Kidney epithelial cell (primary cell): ENCODE results near the gene GEMIN8. TPM values are rescaled to one million over a fixed set of nuclear protein-coding genes. Genes with fewer than 3 reads are reported as not detected.

Experiments used
- DNase-seq: peaks from one replicate; pipeline ENCODE4 v3.0.0-alpha.2; 2010; ENCODE audit warnings: low read depth
- H3K27me3 ChIP-seq: 2 replicates; pipeline ENCODE4 v1.6.0; 2011; ENCODE audit warnings: low read length; ENCODE audit not compliant: control insufficient read depth, insufficient read depth
- H3K36me3 ChIP-seq: 2 replicates; pipeline ENCODE4 v1.5.1; 2011; ENCODE audit warnings: low read length; ENCODE audit not compliant: control insufficient read depth, insufficient read depth
- H3K4me3 ChIP-seq: 2 replicates; pipeline ENCODE4 v1.5.1; 2011; ENCODE audit warnings: low read depth, mild to moderate bottlenecking, control low read depth, low read length
- total RNA-seq: library from RNA; depleted of rRNA; stranded (reverse); fragments of >200 nt; gene quantifications from 2 replicates; pipeline ENCODE4 v1.2.3, GENCODE V29; 2015
- TF ChIP-seq, protein P1 (sequence below): IDR thresholded peaks from 2 replicates; pipeline ENCODE4 v1.5.1; 2011; ENCODE audit warnings: mild to moderate bottlenecking, moderate library complexity, low read length, control low read depth, inconsistent platforms; ENCODE audit not compliant: insufficient read depth, poor library complexity, severe bottlenecking

The GEMIN8 gene
- total RNA-seq, 1 donor from 2014 or later = 19.1 TPM

DNA sequence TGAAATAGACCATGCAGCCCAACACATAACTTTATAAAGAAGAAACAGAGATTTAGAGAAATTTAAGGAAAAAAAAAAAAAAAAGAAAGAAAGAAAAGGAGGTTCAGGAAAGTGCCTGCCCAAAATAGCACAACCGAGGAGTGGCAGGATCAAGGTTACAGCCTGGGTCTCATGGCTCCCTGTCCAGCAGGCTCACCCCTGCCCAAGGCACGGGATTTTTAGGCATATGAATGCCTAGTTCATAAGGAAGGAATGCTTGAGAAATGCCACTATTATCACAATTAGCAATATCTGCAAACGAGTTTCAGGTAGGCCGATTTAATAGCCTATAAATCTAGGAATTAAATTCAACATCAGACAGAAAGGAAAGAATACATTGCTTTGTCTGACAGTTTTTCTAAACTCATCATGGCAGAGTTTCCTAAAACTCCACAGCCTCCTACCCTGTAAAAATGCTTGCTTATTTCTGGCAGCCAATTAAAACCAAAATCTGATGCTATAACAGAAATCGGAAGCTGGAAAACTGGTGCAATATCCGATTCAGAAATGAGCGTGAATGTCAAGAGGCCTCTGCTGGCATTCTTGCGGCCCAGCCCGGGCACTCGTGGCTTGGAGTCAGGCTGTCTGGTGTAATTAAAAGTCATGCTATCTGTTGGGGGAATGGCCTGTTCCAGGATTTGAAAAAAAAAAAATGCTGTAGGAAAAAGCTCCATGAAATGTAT, 63.5 kb downstream of the GEMIN8 start:
- H3K27me3 ChIP-seq = no peaks in the 10 kb centered on the region
- DNase-seq = no peak
- H3K36me3 ChIP-seq = no peaks in the 10 kb centered on the region
- TF ChIP-seq, protein P1, sequence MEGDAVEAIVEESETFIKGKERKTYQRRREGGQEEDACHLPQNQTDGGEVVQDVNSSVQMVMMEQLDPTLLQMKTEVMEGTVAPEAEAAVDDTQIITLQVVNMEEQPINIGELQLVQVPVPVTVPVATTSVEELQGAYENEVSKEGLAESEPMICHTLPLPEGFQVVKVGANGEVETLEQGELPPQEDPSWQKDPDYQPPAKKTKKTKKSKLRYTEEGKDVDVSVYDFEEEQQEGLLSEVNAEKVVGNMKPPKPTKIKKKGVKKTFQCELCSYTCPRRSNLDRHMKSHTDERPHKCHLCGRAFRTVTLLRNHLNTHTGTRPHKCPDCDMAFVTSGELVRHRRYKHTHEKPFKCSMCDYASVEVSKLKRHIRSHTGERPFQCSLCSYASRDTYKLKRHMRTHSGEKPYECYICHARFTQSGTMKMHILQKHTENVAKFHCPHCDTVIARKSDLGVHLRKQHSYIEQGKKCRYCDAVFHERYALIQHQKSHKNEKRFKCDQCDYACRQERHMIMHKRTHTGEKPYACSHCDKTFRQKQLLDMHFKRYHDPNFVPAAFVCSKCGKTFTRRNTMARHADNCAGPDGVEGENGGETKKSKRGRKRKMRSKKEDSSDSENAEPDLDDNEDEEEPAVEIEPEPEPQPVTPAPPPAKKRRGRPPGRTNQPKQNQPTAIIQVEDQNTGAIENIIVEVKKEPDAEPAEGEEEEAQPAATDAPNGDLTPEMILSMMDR = no peak
- H3K4me3 ChIP-seq = no peak overlapping the region

DNA sequence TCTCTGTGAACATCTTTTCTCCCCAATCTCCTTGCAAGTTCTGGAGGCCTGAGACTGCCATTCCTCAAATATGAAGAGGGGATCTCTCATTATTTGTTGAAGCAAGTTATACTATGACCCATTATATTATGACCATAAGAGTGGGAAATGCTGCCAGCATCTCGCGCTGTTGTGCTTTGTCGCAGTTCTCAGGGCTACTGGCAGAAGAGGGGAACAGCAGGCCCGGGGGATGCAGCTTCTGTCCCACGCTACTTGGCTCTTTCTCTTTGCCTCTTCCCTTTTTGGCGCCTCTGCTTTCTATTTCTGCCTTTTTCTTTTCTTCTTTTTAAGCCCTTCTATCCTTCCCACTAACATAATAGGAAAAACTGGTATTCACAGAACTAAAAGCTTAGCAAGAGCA, 64.2 kb downstream of the GEMIN8 start:
- TF ChIP-seq, protein P1 = no peak
- no peaks in the 10 kb centered on the region for H3K36me3 ChIP-seq

DNA sequence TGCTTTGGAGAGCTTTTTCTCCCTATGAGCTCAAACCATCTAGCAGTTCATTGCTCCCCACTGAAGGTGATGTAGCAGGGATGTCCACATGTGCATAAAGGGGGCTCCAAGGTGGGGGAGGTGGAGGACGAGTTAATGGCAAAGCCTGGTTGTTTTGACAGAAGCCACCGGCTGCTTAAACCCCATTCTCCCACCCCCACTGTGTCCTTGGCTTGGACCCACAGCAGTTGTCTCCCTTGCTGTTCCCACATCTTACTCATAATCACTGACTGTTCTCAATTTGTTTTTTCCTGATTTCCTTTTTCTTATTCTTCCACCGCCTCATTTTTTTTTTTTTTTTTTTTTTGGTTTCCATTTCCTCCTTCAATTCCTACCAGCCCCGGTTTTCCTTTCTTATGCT, 72.7 kb downstream of the GEMIN8 start:
- DNase-seq = no peak
- H3K27me3 ChIP-seq = peaks cover 3% of the 10 kb centered on the region
- H3K4me3 ChIP-seq = no peak overlapping the region
- TF ChIP-seq, protein P1 = no peak
- no peaks in the 10 kb centered on the region for H3K36me3 ChIP-seq

More for the DNA sequence above, 64.2 kb downstream of the GEMIN8 start:
- no peak overlapping the region for H3K4me3 ChIP-seq
- H3K27me3 ChIP-seq = no peaks in the 10 kb centered on the region
- no peak for DNase-seq

Other genes with a start within 250 kb of the GEMIN8 start
- 0.89 and 4.3 TPM in 2 replicates for gene GPM6B, start 212.8 kb downstream of the GEMIN8 start, total RNA-seq